Limb (tissue), 2 donors: ENCODE data around the gene KLHL22.
A peak's percentile ranks its signal among the peaks of the same experiment; 100 is the strongest.
"Not testable (repeated sequence)": the region's sequence is repeated elsewhere in the genome, so short reads cannot be mapped to it uniquely, and the experiment has no call there.

Experiments
- DNase-seq, 2 donors: peaks; one replicate each; pipeline ENCODE4 v3.0.0-alpha.2; 2016; ENCODE audit errors: extremely low spot score in 2 of 2

The KLHL22 gene

DNA sequence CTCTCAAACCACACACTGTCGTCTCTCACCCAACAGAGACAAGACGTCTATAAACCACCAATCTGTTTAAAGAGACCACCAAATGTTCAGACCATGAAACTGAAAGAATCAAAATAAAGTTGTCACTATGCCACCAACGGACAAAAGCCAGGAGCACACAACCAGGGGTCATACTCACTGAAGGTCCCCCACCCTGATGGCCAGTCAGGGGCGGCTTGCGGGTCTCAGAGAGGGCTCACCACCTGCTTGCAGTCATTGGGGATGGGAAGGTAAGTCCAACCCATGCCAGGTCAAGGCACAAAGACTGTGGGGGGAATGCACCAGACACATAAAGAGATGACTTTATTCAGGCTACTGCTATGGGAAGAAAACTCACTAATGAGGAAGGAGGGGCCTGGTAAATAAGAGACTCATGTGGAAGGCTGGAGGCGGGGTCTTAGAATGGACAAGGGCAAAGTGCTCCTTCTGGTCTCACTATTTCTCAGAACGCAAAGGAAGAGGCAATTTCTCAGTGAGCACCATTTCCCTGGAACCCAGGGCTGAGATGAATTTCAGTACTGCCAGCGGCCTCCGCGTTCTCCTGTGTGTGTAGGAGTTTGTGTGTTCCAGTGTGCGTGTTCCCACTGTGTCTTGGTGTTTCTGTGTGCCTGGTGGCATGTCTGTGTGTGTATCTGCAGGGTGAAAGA lies 75.3 kb downstream of the KLHL22 start:
- no peak for DNase-seq

DNA sequence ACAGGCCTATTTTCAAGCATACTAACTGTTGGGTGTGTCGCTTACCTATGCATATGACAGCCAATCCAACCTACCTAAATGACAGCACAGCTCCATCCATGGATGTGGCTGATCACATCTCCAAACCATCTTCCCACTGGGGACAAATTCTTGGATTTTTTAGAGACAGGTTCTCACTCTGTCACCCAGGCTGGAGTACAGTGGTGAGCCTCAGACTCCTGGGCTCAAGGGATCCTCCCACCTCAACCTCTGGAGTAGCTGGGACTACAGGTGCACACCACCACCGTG lies 76.0 kb downstream of the KLHL22 start:
- no peak for DNase-seq

DNA sequence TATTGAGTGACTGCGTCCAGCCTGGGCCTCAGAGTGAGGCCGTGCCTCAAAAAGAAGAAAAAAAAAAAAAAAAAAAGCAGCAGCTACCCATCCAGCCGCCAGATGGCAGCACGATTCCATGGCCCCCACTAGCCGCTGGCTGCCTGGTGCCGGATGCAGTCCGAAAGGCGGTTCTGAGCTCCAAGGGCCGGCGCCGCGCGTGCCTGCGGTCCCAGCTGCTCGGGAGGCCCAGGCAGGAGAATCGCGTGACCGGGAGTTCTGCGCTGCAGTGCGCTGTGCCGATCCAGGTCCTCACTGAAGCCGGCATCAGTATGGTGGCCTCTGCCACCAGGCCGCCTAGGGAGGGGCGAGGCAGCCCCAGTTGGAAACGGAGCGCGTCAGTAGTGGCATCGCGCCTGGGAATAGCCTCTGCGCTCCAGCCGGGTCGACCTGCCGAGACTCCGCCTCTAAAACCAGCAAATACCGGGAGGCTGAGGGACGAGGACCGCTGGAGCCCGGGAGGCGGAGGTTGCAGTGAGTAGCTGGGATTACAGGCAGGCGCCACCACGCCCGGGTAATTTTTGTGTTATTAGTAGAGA lies 77.3 kb downstream of the KLHL22 start:
- DNase-seq: peak; percentile 80 to 88

- DNase-seq: not testable (repeated sequence)
These were observed 79.9 kb downstream of the KLHL22 start for GRCh38 chr22:20415699-20416098.

DNA sequence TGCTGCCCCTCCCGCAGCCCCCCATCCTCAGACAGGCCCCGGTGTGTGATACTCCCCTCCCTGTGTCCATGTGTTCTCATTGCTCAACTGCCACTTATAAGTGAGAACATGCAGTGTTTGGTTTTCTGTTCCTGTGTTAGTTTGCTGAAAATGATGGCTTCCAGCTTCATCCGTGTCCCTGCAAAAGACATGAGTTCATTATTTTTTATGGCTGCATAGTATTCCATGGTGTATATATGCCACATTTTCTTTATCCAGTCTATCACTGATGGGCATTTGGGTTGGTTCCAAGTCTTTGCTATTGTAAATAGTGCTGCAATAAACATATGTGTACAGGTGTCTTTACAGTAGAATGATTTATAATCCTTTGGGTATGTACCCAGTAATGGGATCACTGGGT lies 80.4 kb downstream of the KLHL22 start:
- DNase-seq: not testable (repeated sequence)

GRCh38 chr22:20414450-20414849 lies 81.1 kb downstream of the KLHL22 start:
- DNase-seq: no peak

- no peak for DNase-seq
These were observed 81.5 kb downstream of the KLHL22 start for GRCh38 chr22:20414059-20414440.

DNA sequence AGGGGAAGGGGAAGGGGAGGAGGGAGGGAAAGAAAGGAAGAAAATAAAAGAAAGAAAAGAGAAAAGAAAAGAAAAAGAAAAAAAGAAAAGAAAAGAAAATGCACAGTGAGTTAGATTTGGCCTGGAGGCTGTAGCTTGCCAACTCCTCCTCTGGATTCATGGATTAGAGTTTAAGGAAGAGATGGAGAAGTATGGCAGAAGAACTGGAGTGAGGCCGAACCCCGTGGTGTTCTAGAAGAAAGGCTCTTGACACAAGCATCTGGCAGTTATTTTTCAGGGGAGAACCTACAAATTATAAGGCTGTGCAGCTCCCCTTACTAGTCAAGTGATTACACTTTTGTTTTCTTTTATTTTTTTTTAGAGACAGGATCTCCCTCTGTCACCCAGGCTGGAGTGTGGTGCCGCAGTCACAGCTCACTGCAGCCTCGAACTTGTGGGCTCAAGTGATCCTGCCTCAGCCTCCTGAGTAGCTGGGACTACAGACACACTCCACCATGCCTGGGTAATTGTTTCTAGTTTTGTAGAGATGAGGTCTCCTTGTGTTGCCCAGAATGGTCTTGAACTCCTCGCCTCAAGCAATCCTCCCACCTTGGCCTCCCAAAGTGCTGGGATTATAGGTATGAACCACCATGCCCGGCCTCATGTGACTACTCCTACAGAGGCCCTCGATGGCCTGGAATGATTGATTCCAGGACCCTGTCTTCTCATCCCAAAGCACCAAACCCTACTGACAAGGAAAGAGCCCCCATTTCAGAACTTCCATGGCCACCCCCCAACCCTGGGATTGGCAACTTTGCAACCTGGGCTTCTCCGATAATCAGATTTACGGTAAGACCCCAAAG lies 82.2 kb downstream of the KLHL22 start:
- no peak for DNase-seq

GRCh38 chr22:20412474-20413216 lies 83.0 kb downstream of the KLHL22 start:
- DNase-seq: no peak

DNA sequence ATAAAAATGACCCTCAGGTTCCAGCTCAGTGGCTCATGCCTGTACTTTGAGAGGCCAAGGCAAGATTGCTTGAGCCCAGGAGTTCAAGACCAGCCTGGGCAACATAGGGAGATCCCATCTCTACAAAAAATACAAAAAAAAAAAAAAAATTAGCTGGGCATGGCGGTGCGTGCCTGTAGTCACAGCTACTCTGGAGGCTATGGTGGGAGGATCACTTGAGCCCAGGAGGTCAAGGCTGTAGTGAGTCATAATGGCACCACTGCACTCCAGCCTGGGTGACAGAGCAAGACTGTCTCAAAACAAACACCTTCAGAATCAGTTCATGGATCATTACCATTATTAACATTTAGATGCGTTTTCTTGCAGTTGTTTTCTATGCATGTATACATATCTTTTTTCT lies 86.2 kb downstream of the KLHL22 start:
- DNase-seq: not testable (repeated sequence)

GRCh38 chr22:20408891-20409290 lies 86.7 kb downstream of the KLHL22 start:
- no peak for DNase-seq

DNA sequence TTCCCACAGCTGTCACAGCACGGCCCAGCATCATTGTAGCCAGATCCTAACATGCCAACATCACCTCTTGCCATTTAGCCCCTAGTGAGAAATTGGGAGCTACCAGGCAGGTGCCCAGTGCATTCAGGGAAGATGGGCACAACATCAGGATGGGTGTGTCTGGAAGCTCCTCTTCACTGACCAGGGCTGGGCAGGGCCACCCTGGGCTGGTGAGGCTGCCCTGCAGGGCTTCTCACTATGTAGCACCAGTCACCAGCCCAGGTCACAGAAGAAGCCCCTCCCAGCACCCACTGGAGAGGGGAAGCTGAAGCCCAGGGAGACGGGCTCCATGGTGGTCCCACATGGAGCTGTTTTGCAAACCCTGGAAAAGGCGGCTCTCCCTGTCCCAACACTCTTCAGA lies 87.8 kb downstream of the KLHL22 start:
- DNase-seq: no peak

DNA sequence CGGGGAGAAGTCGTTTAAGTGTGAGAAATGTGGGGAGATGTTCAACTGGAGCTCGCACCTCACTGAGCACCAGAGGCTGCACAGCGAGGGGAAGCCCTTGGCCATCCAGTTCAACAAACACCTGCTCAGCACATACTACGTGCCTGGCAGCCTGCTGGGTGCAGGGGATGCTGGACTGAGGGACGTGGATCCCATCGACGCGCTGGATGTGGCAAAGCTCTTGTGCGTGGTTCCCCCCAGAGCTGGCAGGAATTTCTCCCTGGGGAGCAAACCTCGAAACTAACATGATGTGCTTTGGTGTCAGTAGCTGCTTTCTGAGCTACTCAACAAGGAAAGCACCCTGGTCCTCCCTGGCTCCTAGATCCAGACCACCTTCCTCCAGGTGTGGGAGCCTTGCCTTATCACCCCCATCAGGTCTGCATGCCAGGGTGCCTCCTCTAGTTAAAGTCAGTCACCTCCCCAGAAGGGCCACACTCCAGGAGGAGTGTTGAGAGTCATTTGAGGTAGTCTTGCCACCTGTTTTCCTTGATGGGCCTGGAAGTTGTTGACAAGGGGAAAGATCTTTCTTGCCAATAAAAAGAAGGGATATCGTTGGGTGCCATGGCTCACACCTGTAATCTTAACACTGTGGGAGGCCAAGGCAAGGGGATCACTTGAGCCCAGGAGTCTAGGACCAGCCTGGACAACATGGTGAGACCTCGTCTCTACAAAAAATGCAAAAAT lies 88.7 kb downstream of the KLHL22 start:
- DNase-seq: no peak

GRCh38 chr22:20405931-20406685 lies 89.5 kb downstream of the KLHL22 start:
- DNase-seq: no peak

DNA sequence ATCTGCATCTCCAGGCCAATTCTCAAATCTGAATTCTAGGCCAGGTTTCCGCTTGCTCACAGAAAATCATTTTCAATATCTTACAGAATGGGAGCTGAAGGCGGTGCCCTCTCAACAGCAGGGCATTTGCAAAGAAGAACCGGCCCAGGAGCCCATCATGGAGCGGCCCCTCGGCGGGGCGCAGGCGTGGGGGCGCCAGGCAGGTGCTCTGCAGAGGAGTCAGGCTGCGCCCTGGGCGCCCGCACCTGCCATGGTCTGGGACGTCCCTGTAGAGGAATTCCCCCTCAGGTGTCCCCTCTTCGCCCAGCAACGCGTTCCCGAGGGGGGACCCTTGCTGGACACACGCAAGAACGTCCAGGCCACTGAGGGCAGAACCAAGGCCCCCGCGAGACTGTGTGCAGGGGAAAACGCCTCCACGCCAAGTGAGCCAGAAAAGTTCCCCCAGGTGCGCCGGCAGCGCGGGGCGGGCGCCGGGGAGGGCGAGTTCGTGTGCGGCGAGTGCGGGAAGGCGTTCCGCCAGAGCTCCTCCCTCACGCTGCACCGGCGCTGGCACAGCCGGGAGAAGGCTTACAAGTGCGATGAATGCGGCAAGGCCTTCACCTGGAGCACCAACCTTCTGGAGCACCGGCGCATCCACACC lies 90.2 kb downstream of the KLHL22 start:
- no peak for DNase-seq

- no peak for DNase-seq
These were observed 90.7 kb downstream of the KLHL22 start for GRCh38 chr22:20404881-20405280.

DNA sequence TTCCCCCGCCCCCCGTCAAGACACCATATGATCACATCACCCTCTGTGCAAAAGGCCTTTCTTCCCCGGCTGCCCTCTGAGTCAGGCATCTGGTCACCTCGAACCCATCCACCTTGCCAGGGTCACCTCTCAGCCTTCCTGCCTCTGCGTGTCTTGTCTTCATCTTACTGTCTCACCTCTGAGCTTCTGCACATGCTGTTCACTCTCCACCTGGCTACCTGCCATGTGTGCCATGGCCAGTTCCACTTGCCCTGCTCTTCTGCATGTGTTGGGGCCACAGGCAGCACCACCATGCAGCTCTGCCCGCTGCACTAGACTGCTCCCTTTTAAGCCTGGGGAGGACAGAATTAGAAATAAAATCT lies 91.8 kb downstream of the KLHL22 start:
- DNase-seq: no peak

GRCh38 chr22:20402960-20403778 lies 92.4 kb downstream of the KLHL22 start:
- no peak for DNase-seq

DNA sequence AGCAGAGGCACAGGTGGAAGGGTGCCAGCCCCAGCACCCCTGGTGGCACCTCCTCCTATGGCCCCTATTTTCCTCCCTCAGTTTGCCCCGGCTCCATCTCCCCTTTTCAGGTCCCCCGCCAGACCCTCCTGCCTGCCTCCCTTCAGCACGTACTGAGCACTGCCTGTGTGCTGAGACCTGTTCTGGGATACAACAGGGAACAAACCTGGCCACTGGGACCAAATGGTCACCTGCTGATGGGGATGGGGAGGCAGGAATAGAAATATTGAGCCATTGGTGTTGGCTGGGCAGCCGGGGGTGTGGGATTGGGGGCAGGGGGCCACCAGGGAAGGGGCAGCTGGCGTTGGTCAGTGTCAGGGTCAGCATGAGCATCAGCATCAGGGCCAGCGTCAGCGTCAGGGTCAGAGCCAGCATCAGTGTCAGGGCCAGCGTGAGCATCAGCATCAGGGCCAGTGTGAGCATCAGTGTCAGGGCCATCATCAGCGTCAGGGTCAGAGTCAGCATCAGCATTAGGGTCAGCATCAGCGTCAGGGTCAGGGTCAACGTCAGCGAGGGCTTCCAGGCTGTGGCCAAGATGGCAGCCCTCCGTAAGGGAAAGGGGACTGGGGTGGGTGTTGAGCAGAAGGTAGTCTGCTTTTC lies 94.1 kb downstream of the KLHL22 start:
- DNase-seq: no peak
